Mucosa of rectum (tissue), 2 donors: ENCODE results near the gene TICRR.

ENCODE experiments used
- H3K27ac ChIP-seq, 2 donors: one replicate each; pipeline ENCODE4 v1.7.0; 2013; ENCODE audit warnings: inconsistent platforms in 2 of 2, low read depth in 2 of 2, low read length in 2 of 2
- H3K27me3 ChIP-seq, 2 donors: one replicate each; pipeline ENCODE4 v1.7.0; 2013; ENCODE audit warnings: low read length in 2 of 2; ENCODE audit not compliant: control insufficient read depth in 2 of 2, insufficient read depth in 2 of 2
- H3K36me3 ChIP-seq, 2 donors: one replicate each; pipeline ENCODE4 v1.7.0; 2013; ENCODE audit warnings: low read length in 2 of 2; ENCODE audit not compliant: control insufficient read depth in 2 of 2, insufficient read depth in 2 of 2
- H3K4me1 ChIP-seq, 2 donors: one replicate each; pipeline ENCODE4 v1.7.0; 2013; ENCODE audit warnings: low read length in 2 of 2, mild to moderate bottlenecking in 1 of 2; ENCODE audit not compliant: control insufficient read depth in 2 of 2, insufficient read depth in 2 of 2
- H3K4me3 ChIP-seq, 2 donors: one replicate each; pipeline ENCODE4 v1.7.0; 2013; ENCODE audit warnings: low read length in 2 of 2
- H3K9ac ChIP-seq, 2 donors: one replicate each; pipeline ENCODE4 v1.7.0; 2013; ENCODE audit warnings: low read length in 2 of 2, low read depth in 1 of 2, mild to moderate bottlenecking in 1 of 2
- H3K9me3 ChIP-seq, 2 donors: one replicate each; pipeline ENCODE4 v1.7.0; 2013; ENCODE audit warnings: low read length in 2 of 2; ENCODE audit not compliant: control insufficient read depth in 2 of 2
- donor health status: healthy.
- donor health status: Normal muscosa, but diverticular disease.

TICRR gene

DNA sequence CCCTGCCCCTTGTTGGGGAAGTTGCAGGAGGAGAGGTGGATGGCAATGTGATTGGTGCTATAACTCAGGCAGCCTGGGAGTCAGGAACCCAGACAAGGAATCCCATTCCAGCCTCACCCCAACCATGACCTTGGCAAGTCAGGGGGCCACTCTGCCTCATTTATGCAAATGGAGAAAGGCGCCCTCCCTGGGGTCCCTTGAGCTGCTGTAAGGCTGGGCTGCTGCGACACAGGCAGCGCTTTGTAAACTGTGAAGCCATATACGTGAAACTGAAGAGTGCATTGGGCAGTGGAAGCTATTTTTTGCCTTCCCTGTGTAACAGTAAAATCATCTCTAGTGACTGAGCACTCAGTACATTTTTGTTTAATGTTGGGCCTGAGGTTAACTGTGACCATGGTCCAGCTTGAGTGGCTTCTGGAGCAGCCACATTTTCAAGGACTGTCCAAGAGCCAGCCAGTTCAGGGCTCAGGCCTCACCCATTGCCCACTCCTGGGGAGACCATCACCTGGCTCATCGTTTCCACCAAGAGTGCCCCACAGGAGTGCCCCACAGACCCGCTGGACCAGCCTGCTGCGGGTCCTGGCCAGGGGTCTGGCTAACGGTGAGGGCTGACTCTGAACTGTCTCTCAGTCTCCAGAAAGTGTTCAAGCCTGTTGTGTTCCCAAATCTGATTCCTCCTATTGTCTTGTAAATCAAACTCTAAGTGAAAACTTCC is 52.1 kb downstream of the TICRR start:
- Histone ChIP-seq H3K9me3 (no peaks in the 10 kb centered on the region), H3K9ac (no peak overlapping the region), H3K4me3 (no peak overlapping the region), H3K36me3 (peaks cover 6 to 44% of the 10 kb centered on the region in 2 donors), H3K4me1 (no peaks in the 10 kb centered on the region), H3K27me3 (no peaks in the 10 kb centered on the region), H3K27ac (no peak overlapping the region)

DNA sequence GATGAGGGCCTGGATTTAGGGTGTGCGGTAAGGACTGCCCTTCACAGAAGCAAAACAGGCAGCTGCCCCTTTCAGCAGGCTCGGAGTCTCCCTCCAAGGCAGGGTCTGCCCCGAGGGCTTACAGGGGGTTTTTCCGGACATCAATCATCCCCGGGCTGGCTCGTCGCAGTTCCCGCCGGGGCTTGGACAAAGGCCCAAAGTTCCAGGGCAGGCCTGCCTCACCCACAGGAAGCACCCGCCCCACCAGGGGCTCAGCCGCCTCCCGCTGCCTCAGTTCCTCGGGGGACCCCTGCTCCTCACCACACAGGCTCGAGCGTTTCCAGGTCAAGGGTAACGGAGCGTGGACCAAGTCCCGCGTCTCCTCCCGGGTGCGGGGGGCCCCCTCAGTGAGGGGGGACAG is 53.0 kb downstream of the TICRR start:
- Histone ChIP-seq H3K4me3 (no peak overlapping the region), H3K9me3 (no peaks in the 10 kb centered on the region), H3K27me3 (no peaks in the 10 kb centered on the region), H3K27ac (no peak overlapping the region), H3K4me1 (no peaks in the 10 kb centered on the region), H3K9ac (no peak overlapping the region), H3K36me3 (peaks cover 10 to 46% of the 10 kb centered on the region in 2 donors)

DNA sequence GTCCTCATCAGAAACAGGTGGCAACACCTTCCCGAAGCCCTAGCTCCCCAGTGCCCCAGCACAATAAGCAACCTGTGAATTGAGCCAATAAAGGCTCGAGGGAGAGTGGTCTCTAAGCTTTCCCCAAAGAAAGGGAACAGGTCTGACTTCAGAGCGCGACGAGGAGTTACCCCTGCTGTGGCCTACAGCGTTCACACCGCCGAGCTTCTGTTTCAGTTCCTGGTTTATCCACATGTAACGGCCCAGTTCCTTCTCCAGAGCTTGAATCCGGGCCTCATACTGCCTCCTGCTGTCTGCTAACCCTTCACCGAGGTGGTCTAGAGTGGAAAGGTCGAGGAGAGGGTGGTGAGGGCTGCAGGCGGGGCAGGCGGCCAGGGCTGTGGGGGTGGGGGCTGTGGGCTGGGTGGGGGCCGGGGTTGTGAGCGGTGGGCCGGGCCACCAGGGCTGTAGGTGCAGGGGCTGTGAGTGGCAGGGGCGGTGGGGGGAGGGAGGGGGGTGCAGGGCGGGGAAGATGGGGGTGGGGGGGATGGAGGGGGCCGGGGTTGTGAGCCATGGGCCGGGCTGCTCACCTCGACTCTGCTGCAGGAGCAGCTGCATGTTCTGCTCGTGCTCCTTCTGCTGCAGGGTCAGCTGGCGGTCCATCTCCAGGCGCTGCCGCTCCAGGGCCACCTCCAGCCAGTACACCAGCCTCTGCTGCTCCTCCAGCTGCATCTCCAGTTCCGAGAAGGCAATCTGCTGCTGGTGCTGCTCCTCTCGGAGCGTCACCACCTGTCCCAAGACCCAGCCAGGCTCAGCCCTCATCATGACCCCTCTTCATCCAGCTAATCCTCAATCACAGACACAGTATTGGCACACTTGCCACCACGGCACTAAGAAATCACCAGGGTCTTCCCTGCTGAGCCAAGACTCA is 53.8 kb downstream of the TICRR start:
- H3K27me3 ChIP-seq = no peaks in the 10 kb centered on the region
- no peak overlapping the region for H3K27ac ChIP-seq
- no peaks in the 10 kb centered on the region for H3K9me3 ChIP-seq
- H3K36me3 ChIP-seq = peaks cover 12 to 42% of the 10 kb centered on the region in 2 donors
- H3K4me3 ChIP-seq = no peak overlapping the region
- no peak overlapping the region for H3K9ac ChIP-seq
- H3K4me1 ChIP-seq = no peaks in the 10 kb centered on the region

DNA sequence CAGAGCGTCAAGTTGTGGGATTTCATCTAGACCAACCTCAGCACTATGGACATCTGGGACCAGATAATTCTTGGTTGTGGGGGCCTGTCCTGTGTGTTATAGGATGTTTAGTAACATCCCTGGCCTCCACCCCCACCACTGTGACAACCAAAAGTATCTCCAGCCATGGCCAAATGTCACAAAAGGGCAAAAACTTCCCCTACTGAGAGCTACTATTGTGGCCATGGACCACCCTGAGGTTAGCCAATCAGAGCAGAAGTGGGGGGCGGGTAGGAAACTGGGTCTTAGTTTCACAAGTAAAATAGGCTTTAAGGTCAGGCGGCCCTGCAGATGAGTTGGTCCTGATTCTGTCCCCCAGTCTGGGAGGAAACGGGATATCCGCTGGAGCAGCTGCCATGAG is 54.6 kb downstream of the TICRR start:
- no peaks in the 10 kb centered on the region for H3K9me3 ChIP-seq
- H3K4me3 ChIP-seq = no peak overlapping the region
- H3K36me3 ChIP-seq = peaks cover 12 to 38% of the 10 kb centered on the region in 2 donors
- no peaks in the 10 kb centered on the region for H3K27me3 ChIP-seq
- H3K9ac ChIP-seq = no peak overlapping the region
- no peaks in the 10 kb centered on the region for H3K4me1 ChIP-seq
- no peak overlapping the region for H3K27ac ChIP-seq

DNA sequence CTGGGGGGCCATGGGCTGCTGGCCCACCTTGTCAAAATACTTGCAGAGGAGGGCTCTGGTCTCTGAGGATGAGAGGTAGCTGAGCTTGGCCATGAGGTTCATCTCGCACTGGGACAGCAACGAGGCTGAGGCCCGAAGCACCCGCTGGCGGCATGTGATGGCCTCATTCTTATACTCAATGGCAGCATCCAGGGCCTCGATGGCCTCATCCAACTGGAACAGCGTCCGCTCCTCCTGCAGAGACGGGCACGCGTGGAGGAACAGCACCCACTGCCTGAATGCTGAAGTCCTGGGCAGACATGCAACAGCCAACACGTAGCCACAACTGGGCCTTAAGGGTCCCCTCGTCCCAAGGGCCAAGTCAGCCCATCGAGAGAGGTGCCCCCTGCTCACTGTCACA is 55.0 kb downstream of the TICRR start:
- Histone ChIP-seq H3K36me3 (peaks cover 12 to 38% of the 10 kb centered on the region in 2 donors), H3K27ac (no peak overlapping the region), H3K9ac (no peak overlapping the region), H3K4me1 (no peaks in the 10 kb centered on the region), H3K27me3 (no peaks in the 10 kb centered on the region), H3K9me3 (no peaks in the 10 kb centered on the region), H3K4me3 (no peak overlapping the region)

DNA sequence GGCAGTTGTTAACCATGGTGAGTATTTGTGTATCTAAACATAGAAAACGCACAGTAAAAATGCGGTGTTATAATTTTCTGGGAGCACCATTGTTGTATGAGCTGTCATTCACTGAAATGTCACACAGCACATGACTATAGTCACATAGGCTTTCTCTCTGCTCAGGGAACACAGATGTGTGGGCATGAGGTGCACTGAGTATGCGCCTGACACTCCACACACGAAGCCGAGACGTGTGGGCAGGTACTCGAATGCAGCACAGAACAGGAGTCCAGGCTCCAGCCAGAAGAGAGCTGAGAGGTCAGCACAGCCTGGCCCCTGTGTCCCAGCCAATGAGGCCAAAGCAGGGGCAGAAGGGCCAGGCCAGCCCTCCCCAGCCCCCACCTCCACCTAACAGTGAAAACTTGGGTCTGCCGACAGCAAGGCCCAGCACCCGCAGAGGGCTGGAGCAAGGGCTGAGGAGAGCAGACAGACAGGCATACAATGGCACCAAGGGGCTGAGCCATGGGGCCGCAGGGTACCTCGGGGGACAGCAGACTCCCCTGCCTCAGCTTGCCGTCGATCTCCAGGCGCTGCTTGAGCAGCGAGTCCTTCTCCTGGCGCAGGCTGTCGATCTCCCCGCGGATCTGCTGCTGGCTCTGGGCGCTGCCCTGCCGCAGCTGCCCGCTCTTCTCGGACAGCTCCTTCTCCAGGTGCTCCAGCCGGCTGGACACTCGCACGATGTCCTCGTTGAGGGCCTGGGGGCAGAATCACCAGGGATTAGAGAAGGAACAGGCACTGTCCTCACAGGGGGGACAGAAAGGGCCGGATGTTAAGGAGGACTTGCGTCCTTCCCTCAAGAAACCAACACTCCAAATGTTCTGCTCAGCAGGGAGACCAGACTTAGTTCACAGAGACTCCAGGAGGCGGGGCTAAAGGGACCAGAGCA is 56.0 kb downstream of the TICRR start:
- H3K4me1 ChIP-seq = no peaks in the 10 kb centered on the region
- H3K27ac ChIP-seq = no peak overlapping the region
- H3K9me3 ChIP-seq = no peaks in the 10 kb centered on the region
- peaks cover 12 to 38% of the 10 kb centered on the region in 2 donors for H3K36me3 ChIP-seq
- H3K4me3 ChIP-seq = no peak overlapping the region
- H3K9ac ChIP-seq = no peak overlapping the region
- no peaks in the 10 kb centered on the region for H3K27me3 ChIP-seq

DNA sequence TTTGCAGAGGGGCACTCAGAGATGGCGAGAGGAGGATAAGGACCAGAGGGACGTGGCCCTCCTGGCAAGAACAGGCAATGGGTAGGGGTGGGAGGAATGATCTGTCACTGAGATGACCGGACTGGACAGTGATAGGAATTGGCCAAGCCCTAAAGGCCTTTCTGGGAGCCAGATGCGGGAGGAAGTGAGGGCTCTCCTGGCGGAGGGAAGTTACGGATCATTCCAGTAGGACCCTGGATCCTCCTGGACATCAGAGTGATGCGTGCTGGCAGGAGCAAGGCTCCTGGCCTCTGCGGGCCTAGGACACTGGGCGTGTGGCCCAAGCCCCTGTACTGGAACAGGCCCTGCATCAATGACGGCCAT is 56.6 kb downstream of the TICRR start:
- Histone ChIP-seq H3K9ac (no peak overlapping the region), H3K27ac (no peak overlapping the region), H3K4me1 (no peaks in the 10 kb centered on the region), H3K9me3 (no peaks in the 10 kb centered on the region), H3K4me3 (no peak overlapping the region), H3K36me3 (peaks cover 12 to 33% of the 10 kb centered on the region in 2 donors), H3K27me3 (no peaks in the 10 kb centered on the region)

DNA sequence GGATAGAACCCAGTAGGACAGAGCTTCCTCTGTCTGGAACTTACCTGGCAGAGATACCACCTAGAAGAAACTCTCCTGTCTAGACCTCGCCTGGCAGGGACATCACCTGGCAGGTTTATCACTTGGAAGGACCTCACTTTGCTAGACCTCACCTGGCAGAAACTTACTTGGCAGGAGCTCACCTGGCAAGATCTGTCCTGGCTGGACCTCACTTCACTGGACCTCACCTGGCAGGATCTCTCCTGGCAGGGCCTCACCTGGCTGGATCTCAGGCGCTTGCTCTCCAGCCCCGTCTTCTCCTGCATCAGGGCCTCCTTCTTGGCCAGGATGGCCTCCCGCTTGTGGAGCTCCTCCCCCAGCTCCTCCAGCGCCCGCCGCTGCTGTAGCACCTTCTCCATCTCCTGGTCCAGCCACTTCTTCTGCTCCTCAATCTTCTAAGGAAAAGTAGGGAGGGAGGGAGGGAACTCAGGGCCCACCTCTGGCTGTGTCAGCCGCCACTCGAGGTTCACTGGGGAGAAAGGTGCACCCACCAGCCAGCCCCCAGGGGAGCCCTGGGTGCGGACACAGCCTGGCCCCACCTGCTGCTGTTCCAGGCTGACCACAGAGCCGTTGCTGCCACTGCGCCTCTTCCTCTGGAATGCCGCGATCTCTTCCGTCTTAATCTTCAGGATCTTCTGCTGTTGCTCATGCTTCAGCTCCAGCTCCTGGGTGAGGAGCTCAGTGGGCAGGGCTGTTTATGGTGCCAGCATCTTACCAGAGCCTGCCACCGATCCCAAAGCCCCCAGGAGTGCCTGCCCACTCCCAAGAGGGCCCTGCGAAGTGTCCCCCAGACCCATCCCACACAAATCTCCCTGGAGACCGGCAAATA is 57.5 kb downstream of the TICRR start:
- no peaks in the 10 kb centered on the region for H3K27me3 ChIP-seq
- H3K36me3 ChIP-seq = peaks cover 12 to 28% of the 10 kb centered on the region in 2 donors
- no peak overlapping the region for H3K9ac ChIP-seq
- no peaks in the 10 kb centered on the region for H3K4me1 ChIP-seq
- H3K9me3 ChIP-seq = no peaks in the 10 kb centered on the region
- H3K4me3 ChIP-seq = no peak overlapping the region
- no peak overlapping the region for H3K27ac ChIP-seq

DNA sequence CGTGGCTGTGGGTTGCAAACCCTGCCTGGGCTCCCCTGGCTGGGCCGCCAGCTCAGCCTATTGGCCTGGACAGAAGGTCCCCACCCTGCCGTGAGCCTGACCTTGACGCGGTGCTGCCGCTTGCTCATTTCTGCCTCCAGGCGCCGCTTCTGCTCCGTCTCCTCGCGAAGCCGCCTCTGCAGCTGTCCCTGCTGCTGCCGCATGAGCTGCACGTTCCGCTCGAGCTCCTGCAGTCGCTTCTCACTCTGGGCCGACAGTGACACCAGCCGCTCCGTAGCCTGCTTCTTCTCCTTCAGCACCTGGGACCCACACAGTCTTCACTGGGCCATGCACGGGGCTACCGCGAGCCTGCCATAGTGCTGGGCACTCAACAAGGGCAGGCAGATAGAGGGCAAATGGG is 58.3 kb downstream of the TICRR start:
- Histone ChIP-seq H3K9me3 (no peaks in the 10 kb centered on the region), H3K9ac (no peak overlapping the region), H3K27ac (no peak overlapping the region), H3K4me1 (no peaks in the 10 kb centered on the region), H3K27me3 (no peaks in the 10 kb centered on the region), H3K4me3 (no peak overlapping the region), H3K36me3 (peaks cover 12 to 28% of the 10 kb centered on the region in 2 donors)
